GM18873 (cell line): Measurements from ENCODE around the gene SMS.

Source experiments
- ATAC-seq: cut with Tn5 transposase; IDR thresholded peaks from one replicate; pipeline ENCODE4 v1.9.1; 2021; ENCODE audit warnings: mild to moderate bottlenecking, moderate library complexity, moderate number of reproducible peaks; ENCODE audit not compliant: unreplicated experiment, low FRiP score

Gene SMS

DNA sequence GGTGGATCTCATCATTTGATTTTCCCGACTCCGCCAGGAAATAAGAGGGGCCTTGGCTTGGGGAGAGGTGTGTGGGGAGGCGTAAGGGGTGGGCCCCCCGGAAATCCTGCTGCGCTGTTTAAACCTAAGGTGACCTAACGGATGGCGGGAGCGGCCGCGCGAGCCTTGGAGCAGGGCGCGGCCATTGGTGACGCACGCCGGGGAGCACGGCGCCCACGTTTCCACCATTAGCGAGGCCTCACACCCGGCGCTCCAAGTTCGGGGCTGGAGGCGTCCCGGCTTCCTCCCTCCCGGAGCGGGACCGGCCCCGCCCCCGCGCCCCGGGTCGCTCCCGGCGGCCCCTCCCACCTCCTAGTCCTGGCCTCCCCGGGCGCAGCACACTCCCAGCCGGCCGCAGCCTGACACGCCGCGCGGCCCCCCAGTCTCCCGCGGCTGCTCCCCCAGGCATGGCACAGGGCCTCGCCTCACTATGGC, at the start of gene SMS:
TSS of gene SMS (plus strand) at position 354 of the 474 bp plus-strand sequence. CDS start at position 470, 116 bp downstream.
- ATAC-seq = peak; percentile 39

DNA sequence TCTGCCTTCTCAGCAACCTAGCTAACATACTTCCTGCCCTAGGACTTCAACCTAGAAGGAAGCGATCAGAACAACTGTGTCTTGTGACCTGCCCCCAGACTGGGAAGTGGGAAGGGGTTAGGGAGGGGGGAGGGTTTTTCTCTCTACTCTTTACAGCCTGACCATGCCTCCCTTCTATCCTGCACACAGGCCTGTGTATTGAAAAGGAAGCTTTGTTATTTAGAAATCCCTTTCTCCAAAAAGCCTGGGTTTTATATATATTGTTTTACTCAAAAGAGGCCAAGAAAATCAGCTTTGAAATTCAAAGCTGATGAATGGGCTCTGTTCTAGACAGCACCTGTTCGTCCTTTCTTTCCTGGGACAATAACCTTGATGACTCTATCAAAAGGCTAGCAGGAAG, 35.2 kb upstream of the SMS start:
- no peak for ATAC-seq

DNA sequence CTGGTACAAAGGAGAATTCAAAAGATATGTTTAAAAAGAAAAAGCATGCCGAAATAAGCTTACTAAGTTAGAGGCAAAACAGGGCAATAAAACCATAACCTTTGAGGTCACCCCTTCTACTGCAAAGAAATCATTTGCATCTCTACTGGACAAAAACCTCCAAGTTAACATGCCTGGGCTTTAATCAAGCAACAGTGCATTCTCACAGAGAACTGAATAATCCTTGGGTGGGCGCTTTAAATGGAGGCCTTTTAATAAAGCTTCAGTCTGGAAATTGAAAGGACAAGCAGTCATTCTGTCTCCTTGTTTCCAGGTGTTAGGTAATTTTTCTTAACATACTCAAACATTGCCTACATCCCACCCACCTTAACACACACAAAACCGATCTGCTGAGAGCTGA, 34.6 kb upstream of the SMS start:
- no peak for ATAC-seq

DNA sequence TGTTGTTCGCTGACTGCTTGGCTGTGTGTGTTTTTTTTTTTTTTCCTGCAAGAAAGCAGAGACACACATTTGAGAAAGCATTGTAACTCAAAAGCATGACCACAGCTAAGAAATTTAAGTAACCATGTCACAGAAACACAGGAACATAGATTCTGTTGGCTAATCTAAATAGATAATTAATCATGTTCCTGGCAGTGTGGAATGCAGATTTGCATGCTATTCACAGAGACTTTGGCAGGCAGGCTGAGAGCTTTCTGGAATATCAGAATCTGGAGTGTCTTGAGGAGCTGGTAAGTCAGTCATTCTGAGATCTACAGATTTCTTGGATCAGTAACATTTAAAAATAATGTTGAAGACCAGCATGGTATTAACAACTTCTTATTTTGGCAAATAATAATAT, 33.2 kb upstream of the SMS start:
- ATAC-seq = no peak

DNA sequence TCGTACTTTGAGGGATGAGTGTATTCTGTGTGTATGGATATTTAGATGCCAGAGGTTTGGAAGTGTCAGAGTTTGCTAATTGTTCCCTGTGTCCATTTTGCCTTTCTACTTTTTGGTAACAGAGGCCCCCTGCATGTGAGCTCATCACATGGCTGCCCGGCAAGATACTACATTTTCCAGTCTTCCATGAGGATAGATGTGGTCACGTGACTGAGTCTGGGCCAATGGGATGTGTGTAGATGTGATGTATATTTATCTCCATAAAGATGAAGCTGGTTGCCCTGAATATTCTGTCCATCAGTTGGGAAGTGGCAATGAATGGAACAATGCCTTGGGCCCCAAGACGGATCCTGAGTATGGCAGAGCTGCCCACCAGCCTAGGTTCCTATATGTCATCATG, 29.0 kb upstream of the SMS start:
- no peak for ATAC-seq

DNA sequence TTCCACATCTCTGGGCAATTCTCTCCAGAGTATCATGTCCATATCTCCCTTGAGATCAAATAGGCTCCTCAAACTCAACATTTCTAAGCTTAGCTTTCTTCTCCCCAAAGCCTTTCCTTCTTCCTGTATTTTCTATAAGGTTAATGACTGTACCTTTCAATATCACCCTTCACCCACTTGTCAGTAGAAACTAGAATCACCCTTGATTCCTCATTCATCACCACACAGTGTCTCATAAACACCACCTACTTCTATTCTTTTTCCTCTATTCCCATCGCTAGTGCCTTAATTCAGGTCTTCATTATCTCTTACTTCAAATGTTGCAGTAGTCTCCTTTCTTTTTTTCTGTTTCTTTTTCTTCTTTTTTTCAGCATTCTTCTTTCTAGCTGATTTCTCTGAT, 28.3 kb upstream of the SMS start:
- no peak for ATAC-seq

DNA sequence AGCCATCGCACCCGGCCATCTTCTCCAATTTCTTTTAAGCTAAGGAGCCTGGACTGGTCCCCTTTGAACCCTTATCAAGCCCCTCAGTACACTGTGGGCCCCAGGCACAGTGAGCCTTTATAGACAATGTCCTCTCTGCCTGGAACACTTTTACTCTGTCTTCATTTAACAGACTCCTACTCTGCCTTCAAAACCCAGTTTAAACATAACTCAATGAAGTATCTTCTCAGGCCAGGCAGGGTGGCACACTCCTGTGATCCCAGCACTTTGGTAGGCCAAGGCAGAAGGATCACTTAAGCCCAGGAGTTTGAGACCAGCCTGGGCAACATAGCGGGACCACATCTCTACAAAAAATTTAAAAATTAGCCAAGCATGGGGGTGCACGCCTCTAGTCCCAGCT, 27.5 kb upstream of the SMS start:
- ATAC-seq = no peak

DNA sequence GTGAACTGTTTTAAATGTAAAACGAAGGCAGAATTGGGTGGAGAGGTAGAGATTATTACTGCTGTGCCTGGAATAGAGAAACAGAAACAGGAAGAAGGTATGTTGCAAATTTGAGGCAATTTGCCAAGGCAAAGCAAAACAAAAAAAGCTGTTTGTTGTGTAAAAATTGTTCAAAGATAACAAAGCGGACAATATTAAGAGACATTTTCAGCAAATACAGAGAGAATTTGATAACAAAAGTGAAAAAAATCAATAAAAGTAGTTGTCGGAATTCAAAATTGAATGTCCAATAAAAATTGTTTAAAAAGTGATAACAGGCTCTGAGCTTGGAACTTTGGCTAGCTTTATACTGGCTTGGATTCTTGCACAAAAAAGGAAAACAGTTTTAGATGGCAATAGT, 14.4 kb upstream of the SMS start:
- ATAC-seq = no peak

DNA sequence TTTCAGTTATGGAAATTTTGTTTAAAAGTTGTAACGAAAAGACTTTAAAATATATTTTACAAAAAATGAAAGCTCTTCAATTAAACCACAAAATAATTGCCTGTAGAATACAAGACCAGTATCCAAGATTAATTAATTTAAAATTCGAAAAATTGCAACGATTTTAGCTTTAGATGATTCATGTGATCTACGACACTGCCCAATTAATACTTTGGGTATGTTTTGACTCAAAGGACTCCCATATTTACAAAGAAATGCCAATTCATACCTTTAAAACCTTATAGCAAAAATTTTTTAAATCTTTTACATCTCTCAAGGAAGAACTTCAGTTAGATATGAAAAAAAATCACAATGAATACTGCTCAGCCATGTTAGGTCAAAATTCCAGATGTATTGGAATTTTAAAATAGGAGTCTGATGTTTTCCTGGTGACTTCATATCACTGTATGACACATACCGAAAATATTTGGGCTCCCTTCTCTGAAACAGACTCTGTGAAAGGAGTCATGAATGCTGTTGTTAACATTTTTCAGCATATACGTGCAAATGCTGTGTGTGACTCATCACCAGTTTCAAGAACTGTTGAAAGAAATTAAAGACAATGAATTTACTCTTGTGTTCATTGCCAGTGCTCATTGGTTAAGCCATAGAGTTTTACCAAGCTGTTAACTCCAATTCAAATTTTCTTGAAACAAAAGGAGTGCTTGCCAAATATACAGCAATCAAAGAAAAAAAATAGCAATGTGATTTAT, 13.8 kb upstream of the SMS start:
- ATAC-seq = peak; percentile 73

DNA sequence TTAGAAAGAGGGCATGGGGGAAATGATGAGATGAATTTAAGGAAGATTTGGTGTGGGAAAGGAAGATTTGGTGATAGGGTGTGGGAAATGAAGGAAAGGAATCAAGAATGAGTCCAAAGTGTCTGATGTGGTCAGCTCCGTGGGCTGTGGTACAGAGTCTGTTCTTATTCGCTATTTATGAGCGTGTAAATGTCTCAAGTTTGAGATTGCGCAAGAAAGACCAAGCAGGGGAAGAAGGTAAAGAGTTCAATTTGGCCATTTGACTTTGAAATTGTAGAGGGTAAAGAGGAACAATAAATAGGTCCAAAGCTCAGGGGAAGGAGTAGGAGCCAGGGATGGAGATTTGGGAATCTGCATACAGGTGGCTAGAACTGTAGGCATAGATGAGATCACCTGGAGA, 11.3 kb upstream of the SMS start:
- ATAC-seq = no peak

DNA sequence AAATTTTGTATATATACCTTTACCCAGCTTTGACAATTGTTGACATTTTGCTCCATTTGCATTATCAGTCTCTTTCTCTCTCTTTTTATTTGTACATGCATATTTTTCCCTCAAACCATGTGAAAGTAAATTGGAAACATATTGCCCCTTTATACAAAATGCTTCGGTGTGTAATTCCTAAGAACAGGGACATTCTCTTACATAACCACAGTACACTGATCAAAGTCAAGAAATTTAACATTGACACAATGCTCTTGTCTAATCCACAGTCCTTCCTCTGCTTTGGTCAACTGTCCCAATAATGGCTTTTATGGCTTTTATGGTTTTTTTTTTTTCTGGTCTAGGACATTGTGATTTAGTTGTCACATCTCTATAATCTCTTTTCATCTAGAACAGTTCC, 9.5 kb upstream of the SMS start:
- ATAC-seq = no peak

DNA sequence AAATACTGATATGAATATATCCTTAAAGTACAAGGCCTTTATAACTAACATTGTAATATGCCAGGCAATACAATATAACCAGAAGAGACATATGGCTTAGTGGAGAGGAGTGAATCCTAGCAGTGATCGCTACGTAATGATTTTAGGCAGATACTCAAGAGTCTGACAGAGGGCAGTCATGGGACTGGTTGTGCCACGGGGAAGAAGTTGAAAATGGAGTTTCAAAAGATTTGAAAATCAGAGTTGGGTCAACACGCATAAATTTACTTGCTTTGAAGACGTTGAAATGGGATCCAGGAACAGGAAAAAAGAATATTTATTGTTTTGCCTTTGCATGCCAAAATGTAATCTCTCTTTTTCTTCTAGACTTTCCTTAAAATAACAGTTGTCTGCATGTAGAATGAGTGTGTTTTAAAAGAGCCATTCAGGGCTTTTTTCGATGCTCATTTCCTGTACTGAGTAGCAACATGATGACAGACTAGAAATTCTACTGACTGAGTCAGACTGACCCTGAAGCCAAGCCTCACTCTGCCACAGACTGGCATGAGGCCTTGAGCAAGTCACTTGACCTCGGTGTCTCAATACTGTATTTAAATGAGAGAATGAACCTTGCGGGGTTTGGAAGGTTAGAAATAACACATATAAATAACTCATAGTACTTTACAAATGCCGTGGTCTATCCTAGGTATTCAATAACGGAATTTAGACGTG, 8.1 kb upstream of the SMS start:
- no peak for ATAC-seq

DNA sequence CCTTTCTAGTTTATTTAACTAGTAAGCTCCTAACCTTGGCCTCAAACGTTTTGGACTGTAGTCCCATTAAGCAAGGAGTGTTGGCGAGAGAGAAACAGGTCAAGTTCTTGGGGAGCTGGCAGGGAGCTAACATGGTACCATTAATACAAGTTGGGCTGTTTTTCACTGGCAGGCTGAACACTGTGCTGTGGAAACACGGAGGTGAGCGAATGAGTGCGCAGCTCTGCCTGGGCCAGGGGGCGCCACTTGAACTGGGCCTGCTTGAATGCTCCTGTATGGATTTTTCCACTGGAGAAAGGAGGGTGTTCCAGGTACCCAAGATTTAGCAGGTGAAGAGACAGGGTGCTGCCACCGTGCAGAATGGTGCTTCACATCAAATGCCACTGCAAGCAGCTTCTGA, 7.4 kb upstream of the SMS start:
- ATAC-seq = no peak

DNA sequence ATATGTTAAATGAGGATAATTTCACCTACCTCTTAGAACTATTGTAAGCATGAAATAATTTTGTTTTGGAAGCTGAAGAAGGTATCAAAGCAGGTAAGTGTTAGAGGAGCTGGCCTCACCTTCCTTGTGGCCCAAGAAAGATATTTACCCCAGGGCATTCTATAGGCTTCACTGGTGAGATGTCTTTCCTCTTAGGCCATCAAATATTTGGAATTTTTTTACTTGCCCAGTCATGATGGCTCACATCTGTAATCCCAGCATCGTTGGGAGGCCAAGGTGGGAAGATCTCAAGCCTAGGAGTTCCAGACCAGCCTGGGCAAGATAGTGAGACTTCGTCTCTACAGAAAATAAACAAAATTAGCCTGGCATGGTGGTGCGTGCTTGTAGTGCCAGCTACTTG, 6.1 kb upstream of the SMS start:
- ATAC-seq = no peak

DNA sequence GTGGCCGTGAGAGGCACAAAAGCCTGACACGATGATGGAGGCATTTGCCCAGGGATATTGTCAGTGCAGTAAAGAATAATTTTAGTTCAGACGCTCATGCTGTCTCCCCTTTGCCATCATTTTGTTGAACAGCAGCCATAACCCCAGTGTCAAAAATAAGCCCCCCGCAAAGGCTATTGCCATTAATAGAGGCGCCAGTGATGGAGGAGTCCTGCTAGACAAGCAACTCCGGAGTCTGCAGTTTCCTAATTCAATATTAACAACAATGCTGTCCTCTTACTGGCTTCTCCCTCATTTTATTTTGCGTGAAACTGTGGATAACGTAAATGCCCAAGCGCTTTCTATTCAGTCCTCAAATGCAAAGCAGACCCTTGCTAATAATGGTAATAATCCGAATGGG, 603 bp upstream of the SMS start:
- no peak for ATAC-seq

DNA sequence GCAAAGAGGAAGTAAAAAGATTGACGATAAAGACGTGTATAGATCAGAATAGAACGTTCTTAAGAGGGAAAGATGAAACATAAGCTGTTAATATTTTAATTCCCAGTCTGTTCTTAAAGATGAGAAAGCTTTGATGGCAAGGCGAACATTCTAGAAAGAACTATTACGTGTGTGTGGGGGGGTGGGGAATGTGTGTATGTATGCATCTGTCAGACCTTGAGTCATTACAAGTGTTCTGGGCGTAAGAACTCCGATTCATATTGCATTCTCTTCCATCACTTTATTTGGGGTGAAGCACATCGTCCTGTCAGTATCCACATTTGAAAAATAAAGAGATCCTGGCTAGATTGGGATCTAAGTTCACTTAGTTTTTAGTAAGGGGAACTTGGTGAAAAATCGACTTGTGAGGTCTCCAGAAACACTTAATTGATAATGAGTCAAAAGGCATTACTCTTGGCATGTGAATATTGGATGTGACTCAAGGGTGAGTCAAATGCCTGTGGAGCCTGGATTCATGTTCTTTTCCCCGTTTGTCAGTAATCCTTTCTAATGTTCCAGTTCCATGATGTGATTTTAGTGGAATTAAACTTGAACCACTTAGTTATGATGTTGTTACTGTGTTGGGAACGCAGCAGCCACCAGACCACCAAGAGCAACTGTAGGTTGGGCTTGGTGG, 3.1 kb downstream of the SMS start:
- ATAC-seq = no peak

DNA sequence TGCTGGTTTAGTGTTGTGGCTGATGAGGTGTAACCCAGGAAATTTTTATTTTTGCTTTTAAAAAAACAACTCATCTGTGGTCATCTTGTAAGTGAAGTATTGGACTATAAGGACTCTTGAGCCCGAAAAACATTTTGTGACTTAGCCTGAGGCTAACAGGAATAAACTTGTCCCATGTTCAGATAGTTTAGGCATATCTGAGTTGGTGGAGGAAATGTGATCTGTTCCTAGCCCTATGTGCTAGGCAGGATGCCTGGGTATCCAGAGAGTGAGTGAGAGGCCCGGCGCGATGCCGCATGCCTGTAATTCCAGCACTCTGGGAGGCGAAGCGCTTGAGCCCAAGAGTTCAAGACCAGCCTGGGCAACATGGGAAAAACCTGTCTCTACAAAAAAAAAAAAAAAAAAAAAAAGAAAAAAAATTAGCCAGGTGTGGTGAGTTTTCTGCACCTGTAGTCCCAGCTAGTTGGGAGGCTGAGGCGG, 3.7 kb downstream of the SMS start:
- no peak for ATAC-seq

DNA sequence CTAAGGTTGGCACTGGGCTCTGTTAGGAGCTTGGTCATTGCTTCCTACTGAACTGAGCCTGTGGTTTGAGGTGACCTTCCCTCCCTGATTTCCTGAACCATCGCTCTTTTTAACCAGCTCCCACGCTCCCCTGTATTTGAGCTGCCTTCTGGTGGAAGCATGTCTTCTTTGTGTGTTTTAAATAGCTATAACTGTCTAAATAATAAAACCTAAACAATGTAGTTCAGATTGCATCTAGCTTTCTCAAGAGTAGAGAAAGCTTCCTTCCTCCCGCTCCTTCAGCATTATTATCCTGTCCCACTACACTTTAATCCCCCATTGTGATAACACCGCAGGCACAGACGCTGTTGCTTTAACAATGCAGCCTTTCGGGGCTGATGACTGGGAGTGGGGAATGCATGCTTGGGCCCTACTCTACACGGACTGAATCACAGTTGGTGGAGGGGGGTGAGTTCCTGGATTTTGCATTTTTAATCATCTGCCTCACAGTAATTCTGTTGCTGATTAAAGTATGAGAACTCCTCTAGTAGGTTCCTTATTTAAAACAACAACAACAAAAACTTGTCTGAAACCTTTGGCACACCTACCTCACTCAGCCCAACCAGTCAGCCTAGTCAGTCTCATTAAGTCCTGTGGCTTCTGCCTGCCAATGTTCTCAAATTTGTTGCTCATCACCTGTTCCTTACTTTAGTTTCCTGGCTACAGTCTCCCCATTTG, 6.6 kb downstream of the SMS start:
- ATAC-seq = no peak

DNA sequence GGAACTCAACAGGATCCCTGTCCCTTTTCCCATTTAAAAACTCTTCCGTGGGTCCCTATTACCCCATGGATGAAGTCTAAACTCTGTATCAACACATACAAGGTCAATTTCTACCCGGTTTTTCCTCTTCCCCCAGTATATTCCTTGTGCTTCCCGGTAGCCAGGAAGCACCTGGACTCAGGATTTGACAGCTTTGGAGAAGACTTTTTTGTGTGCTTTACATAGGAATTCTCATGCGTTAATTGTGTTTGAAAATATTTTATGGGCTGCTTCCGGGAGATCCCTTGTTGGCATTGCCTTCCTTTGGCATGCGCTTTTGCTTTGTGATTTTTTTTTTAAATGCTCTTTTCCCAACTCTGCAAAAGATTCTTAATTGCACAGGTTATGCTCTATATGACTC, 7.2 kb downstream of the SMS start:
- ATAC-seq = no peak

DNA sequence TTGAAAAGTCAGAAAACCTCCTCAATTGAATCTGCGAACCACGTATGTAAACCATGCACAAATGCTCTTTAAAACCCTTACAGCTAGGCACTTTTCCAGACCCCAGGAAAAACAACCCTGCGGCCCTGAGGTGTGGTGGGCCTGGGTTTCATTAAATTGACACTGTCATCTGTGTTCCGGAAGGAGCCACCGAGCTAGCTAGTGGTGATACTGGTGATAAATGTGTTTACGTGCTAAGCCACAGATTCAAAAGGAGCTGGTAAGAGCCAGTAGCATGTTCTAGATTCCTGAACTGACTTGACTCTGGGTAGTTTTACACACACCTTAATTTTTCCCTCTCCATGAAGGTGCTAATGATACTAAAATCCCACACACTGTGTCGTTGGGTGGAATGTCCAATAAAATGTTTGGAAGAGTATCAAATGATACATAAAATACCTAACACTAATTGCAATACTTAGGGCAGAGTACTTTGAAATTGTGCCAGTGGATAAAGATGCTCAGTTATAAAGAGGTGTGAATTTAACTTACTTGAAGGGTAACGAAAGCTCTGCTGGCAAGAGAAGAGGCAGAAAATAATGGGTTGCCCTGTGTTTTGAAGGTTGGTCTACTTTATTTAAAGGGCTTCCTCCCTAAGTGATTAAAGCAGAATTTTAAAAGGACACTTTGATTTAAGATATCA, 8.5 kb downstream of the SMS start:
- ATAC-seq = no peak
